Endothelial cell (in vitro differentiated cells): ENCODE data around the gene FGG. TPM values are rescaled to one million over a fixed set of nuclear protein-coding genes. Genes with fewer than 3 reads are reported as not detected.

Experiments used
- DNase-seq: peaks from one replicate; pipeline ENCODE4 v3.0.0; 2021; ENCODE audit warnings: low spot score
- H3K27ac Mint-ChIP-seq: one replicate; pipeline ENCODE4 v1.8.0; 2021; ENCODE audit warnings: mixed read lengths, inconsistent platforms; ENCODE audit not compliant: unreplicated experiment
- H3K27me3 Mint-ChIP-seq: one replicate; pipeline ENCODE4 v1.8.0; 2021; ENCODE audit warnings: mild to moderate bottlenecking, moderate library complexity, mixed read lengths, inconsistent platforms; ENCODE audit not compliant: unreplicated experiment
- H3K36me3 Mint-ChIP-seq: one replicate; pipeline ENCODE4 v1.8.0; 2021; ENCODE audit warnings: mild to moderate bottlenecking, low read depth, mixed read lengths, inconsistent platforms; ENCODE audit not compliant: unreplicated experiment
- H3K4me1 Mint-ChIP-seq: one replicate; pipeline ENCODE4 v1.8.0; 2021; ENCODE audit warnings: mild to moderate bottlenecking, mixed read lengths, inconsistent platforms; ENCODE audit not compliant: unreplicated experiment
- H3K4me3 Mint-ChIP-seq: one replicate; pipeline ENCODE4 v1.8.0; 2021; ENCODE audit warnings: mild to moderate bottlenecking, mixed read lengths, inconsistent platforms; ENCODE audit not compliant: unreplicated experiment
- H3K9me3 Mint-ChIP-seq: one replicate; pipeline ENCODE4 v1.8.0; 2021; ENCODE audit warnings: mixed read lengths, inconsistent platforms; ENCODE audit not compliant: unreplicated experiment
- total RNA-seq: library from RNA; stranded (reverse); fragmentation: NEBNext Ultra II Directional; extraction: Animal tissue kit (Norgen Biotek cat#: 25700); gene quantifications from one replicate; pipeline ENCODE4 v1.2.1, GENCODE V29; 2021; ENCODE audit not compliant: unreplicated experiment
- TF ChIP-seq, protein P1 (sequence below): fragments of 200-600 bp; sonication (generic); IDR thresholded peaks from one replicate; pipeline ENCODE4 v1.5.0; 2021; ENCODE audit warnings: antibody characterized with exemption; ENCODE audit not compliant: unreplicated experiment

Gene FGG
- total RNA-seq, 1 donor from 2014 or later, result not detected

DNA sequence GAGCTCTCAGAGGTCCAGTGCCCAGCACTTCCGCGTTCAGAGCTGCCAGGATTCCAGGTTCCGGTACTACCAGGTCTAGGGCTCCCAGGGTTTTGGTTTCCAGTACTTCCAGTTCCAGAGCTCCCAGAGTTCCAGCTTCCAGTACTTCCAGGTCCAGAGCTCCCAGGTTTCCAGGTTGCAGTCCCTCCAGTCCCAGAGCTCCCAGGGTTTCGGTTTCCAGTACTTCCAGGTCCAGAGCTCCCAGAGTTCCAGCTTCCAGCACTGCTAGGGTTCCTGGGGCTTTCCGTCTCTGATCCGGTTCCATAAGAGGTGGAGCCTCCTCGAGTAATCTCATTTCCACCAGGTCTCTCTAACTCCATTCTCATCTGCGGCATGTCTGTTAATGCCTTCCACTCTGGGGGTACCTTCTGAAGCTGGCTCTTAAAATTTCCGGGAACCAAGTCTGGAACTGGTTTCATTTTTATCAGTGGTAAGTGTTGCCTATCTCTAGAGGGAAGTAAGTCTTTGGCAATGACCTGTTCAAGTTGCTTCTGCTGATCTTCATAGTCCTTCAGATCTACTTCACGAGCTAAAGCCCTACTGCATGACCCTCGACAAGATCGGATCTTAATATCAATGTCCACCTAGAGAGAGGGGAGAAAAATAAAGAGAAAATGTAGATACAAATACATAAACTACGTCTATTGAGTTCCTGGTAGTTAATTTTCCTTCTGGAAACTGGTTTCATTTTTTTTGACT lies 26.0 kb downstream of the FGG start:
- Mint-ChIP-seq H3K36me3 (no peaks in the 10 kb centered on the region), H3K27me3 (no peaks in the 10 kb centered on the region), H3K27ac (no peak overlapping the region), H3K4me1 (no peaks in the 10 kb centered on the region), H3K4me3 (no peak overlapping the region), H3K9me3 (no peaks in the 10 kb centered on the region)
- no peak for DNase-seq
- TF ChIP-seq, protein P1, sequence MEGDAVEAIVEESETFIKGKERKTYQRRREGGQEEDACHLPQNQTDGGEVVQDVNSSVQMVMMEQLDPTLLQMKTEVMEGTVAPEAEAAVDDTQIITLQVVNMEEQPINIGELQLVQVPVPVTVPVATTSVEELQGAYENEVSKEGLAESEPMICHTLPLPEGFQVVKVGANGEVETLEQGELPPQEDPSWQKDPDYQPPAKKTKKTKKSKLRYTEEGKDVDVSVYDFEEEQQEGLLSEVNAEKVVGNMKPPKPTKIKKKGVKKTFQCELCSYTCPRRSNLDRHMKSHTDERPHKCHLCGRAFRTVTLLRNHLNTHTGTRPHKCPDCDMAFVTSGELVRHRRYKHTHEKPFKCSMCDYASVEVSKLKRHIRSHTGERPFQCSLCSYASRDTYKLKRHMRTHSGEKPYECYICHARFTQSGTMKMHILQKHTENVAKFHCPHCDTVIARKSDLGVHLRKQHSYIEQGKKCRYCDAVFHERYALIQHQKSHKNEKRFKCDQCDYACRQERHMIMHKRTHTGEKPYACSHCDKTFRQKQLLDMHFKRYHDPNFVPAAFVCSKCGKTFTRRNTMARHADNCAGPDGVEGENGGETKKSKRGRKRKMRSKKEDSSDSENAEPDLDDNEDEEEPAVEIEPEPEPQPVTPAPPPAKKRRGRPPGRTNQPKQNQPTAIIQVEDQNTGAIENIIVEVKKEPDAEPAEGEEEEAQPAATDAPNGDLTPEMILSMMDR, result no peak

DNA sequence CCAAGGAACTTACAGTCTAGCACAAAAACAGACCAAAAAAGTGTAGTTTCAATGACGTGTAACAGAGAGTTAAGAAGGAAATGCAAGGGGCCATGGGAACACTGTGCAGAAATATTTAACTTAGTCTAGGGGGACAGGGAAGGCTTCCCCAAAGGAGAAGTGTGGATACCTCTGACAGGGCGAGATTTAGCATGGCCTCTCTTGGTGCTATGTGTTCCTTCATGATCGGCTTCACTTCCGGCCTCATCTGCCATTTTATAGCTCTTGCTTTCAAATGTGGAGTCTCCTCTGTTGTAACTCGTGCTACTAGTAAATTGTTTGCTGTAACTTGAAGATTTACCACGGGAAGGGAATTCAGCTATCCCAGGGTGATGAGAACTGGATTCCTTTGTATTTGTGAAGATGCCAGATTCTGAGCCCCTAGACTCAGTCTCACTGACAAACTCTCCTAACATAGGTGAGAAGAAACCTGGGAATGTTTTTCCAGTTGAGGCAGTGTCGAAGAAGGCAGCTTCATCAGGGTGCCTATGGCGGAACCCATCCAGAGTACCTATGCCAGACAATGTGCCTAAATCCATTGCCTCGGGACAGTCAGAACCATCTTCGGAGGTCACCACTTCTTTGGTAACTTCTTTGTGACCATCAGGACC lies 27.0 kb downstream of the FGG start:
- Mint-ChIP-seq H3K9me3 (no peaks in the 10 kb centered on the region), H3K36me3 (no peaks in the 10 kb centered on the region), H3K4me3 (no peak overlapping the region), H3K4me1 (no peaks in the 10 kb centered on the region), H3K27ac (no peak overlapping the region), H3K27me3 (no peaks in the 10 kb centered on the region)
- no peak for DNase-seq
- TF ChIP-seq, protein P1, result no peak

DNA sequence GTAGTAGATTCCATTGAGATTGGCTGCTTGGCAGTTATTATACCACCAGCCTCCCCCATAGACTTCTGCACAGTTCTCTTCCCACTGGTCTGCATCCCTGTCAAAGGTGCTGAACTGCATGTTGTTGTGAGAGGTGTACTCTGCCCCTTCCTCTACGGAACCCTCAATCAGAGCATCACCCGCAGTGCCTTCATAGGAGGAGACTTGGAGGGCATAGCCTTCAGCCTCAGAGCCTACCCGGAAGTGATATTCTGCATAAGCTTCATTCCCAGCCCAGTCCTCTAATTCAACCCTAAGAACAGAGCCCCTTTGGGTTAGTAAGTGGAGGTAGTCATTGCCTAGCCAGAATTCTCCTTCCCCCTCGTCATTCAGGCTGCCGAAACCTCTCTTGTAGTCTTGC lies 28.2 kb downstream of the FGG start:
- no peak overlapping the region for H3K27ac Mint-ChIP-seq
- H3K36me3 Mint-ChIP-seq, result no peaks in the 10 kb centered on the region
- no peak for DNase-seq
- no peaks in the 10 kb centered on the region for H3K27me3 Mint-ChIP-seq
- TF ChIP-seq, protein P1, result no peak
- H3K4me1 Mint-ChIP-seq, result no peaks in the 10 kb centered on the region
- H3K9me3 Mint-ChIP-seq, result no peaks in the 10 kb centered on the region
- H3K4me3 Mint-ChIP-seq, result no peak overlapping the region

DNA sequence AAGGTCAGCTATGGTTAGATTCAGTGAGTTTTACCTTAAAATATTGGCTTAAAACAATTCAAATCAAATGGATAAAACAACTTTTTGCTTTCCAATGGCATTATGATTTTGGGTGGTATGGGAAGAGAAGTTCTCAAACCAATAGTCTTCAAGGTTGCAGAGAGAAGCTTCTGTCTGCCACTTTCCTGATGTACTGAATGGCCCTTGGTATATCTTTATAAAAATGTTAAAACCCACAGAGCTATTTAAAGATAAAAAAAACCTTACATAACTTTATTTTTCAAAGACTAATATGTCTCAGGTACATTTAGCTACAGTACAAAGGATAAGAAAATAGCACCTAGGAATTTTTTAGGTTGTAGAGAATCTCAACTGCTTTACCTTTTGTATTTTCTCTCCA lies 28.8 kb downstream of the FGG start:
- DNase-seq, result no peak
- Mint-ChIP-seq H3K9me3 (no peaks in the 10 kb centered on the region), H3K27ac (no peak overlapping the region)

More for the DNA sequence above, 28.8 kb downstream of the FGG start:
- Mint-ChIP-seq H3K36me3 (no peaks in the 10 kb centered on the region), H3K4me3 (no peak overlapping the region), H3K27me3 (no peaks in the 10 kb centered on the region), H3K4me1 (no peaks in the 10 kb centered on the region)
- TF ChIP-seq, protein P1, result no peak
